ENCODE results near the gene SLC25A29. TPM values are rescaled to one million over a fixed set of nuclear protein-coding genes. Genes with fewer than 3 reads are reported as not detected.
"Not testable (repeated sequence)": the region's sequence is repeated elsewhere in the genome, so short reads cannot be mapped to it uniquely, and the experiment has no call there.

The SLC25A29 gene
- total RNA-seq, 1 donor: 8.6 TPM

GRCh38 chr14:100292301-100292775 is 13.9 kb downstream of the SLC25A29 start:
- no peak overlapping the region for H3K4me3 ChIP-seq (ENCODE audit: low read depth, low read length)
- DNase-seq (ENCODE audit: low read depth): no peak
- TF ChIP-seq, protein P1, sequence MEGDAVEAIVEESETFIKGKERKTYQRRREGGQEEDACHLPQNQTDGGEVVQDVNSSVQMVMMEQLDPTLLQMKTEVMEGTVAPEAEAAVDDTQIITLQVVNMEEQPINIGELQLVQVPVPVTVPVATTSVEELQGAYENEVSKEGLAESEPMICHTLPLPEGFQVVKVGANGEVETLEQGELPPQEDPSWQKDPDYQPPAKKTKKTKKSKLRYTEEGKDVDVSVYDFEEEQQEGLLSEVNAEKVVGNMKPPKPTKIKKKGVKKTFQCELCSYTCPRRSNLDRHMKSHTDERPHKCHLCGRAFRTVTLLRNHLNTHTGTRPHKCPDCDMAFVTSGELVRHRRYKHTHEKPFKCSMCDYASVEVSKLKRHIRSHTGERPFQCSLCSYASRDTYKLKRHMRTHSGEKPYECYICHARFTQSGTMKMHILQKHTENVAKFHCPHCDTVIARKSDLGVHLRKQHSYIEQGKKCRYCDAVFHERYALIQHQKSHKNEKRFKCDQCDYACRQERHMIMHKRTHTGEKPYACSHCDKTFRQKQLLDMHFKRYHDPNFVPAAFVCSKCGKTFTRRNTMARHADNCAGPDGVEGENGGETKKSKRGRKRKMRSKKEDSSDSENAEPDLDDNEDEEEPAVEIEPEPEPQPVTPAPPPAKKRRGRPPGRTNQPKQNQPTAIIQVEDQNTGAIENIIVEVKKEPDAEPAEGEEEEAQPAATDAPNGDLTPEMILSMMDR (IDR thresholded peaks at IDR 0.05; ENCODE audit: insufficient read depth, low read depth, low read length): no peak

GRCh38 chr14:100291305-100292075 is 14.8 kb downstream of the SLC25A29 start:
- no peak for DNase-seq (ENCODE audit: low read depth)
- TF ChIP-seq, protein P1 (IDR thresholded peaks at IDR 0.05; ENCODE audit: insufficient read depth, low read depth, low read length): no peak
- H3K4me3 ChIP-seq (ENCODE audit: low read depth, low read length): no peak overlapping the region

- TF ChIP-seq, protein P1 (IDR thresholded peaks at IDR 0.05; ENCODE audit: insufficient read depth, low read depth, low read length): no peak
- no peak for DNase-seq (ENCODE audit: low read depth)
- no peak overlapping the region for H3K4me3 ChIP-seq (ENCODE audit: low read depth, low read length)
These were observed 15.5 kb downstream of the SLC25A29 start for GRCh38 chr14:100290607-100291304.

DNA sequence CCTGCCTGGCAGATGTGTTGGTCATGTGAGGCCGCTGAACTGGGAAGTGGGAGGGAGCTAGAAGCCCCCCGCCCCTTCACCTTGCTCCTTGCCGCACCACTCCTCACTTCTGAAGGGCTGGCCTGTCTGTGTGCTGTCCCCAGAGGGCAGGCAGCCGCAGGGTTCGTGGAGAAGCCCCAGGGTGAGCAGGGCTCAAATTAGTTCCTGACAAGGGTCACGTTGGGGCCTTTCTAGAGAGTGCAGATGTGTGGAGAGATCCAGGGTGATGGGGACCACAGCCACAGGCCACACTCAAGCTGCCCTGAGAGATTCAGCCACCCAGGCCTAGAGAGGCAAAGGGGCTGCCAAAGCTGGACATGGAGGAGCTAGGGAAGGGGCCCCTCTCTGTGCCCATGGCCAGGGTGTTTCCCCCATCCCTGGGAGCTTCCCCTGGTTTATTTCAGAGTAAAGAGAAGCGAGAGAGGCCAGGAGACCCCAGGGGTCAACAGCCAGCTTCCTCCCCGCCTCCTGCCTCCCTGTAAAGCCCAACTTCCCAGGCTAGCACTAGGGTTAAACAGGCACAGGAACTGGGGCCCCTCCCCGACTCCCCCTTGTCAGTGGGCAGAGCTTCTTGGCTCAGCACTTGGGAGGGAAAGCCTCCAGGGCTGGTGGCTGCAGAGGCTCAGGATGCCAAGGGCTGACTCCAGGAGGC is 16.2 kb downstream of the SLC25A29 start:
- TF ChIP-seq, protein P1 (IDR thresholded peaks at IDR 0.05; ENCODE audit: insufficient read depth, low read depth, low read length): no peak
- DNase-seq (ENCODE audit: low read depth): no peak

DNA sequence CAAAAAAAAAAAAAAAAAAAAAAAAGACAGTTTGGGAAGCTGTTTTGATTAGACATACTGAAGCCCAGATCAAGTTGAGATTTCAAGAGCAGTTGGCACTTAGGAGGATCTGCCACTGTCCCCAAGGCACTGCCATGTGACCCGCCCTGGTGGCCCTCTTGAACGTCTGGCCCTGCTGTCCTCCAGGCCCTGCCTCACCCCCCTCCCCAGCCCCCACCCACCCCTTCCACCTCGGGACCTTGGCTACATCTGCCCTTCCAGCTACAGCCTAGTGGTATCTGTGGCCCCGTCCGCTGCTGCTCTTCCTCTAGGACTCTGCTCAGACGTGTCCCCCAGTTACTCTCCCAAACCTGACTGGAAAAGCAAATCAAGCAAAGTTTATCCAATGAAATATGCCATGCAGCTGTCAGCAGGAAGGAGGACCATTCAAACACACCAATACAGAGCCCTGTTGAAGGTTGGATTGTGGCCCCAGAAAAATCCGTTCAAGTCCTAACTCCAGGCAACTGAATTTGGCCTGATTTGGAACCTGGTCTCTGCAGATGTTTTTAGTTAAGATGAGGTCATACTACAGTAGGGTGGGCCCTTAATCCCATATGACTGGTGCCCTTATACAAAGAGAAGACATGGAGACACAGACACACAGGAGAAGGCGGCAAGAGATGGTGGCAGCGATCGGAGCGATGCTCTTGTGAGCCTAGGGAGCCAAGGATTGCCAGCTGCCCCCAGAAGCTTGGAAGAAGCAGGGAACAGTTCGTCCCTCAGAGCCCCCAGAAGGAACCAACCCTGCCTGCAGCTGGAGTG is 17.7 kb downstream of the SLC25A29 start:
- no peak for DNase-seq (ENCODE audit: low read depth)

More for the DNA sequence above, 16.2 kb downstream of the SLC25A29 start:
- H3K4me3 ChIP-seq (ENCODE audit: low read depth, low read length): no peak overlapping the region

DNA sequence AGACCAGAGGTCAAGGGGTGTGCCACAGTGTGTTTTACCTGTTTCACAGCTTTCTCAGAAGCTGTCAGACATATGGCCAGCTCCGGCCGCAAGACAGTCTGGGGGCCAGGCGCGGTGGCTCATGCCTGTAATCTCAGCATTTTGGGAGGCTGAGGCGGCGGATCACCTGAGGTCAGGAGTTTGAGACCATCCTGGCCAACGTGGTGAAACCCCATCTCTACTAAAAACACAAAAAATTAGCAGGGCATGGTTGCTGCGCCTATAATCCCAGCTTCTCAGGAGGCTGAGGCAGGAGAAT is 18.3 kb downstream of the SLC25A29 start:
- H3K4me3 ChIP-seq (ENCODE audit: low read depth, low read length); DNase-seq (ENCODE audit: low read depth): not testable (repeated sequence)

More for the DNA sequence above, 17.7 kb downstream of the SLC25A29 start:
- TF ChIP-seq, protein P1 (IDR thresholded peaks at IDR 0.05; ENCODE audit: insufficient read depth, low read depth, low read length): no peak
- no peak overlapping the region for H3K4me3 ChIP-seq (ENCODE audit: low read depth, low read length)

Data from fibroblast of villous mesenchyme (primary cell).